Cardiac fibroblast (primary cell): Measurements from ENCODE around the gene AFG3L2.
A peak's percentile ranks its signal among the peaks of the same experiment; 100 is the strongest.

ENCODE experiments used
- DNase-seq, 2 donors: peaks; one replicate each; pipeline versions ENCODE4 v3.0.0 to v3.0.0-alpha.2; 2010; ENCODE audit warnings: low read depth in 2 of 2
- H3K4me3 ChIP-seq, 2 donors: replicated peaks in 1 of 2; 1 replicate in 1 of 2; 2 replicates in 1 of 2; pipeline ENCODE4 v1.5.1; 2011; ENCODE audit warnings: low read depth in 2 of 2, low read length in 2 of 2, mild to moderate bottlenecking in 2 of 2, moderate library complexity in 1 of 2
- TF ChIP-seq, protein P1 (sequence below): IDR thresholded peaks from one replicate; pipeline ENCODE4 v1.5.1; 2011; ENCODE audit warnings: low read depth, mild to moderate bottlenecking, low read length, inconsistent platforms

Gene AFG3L2

DNA sequence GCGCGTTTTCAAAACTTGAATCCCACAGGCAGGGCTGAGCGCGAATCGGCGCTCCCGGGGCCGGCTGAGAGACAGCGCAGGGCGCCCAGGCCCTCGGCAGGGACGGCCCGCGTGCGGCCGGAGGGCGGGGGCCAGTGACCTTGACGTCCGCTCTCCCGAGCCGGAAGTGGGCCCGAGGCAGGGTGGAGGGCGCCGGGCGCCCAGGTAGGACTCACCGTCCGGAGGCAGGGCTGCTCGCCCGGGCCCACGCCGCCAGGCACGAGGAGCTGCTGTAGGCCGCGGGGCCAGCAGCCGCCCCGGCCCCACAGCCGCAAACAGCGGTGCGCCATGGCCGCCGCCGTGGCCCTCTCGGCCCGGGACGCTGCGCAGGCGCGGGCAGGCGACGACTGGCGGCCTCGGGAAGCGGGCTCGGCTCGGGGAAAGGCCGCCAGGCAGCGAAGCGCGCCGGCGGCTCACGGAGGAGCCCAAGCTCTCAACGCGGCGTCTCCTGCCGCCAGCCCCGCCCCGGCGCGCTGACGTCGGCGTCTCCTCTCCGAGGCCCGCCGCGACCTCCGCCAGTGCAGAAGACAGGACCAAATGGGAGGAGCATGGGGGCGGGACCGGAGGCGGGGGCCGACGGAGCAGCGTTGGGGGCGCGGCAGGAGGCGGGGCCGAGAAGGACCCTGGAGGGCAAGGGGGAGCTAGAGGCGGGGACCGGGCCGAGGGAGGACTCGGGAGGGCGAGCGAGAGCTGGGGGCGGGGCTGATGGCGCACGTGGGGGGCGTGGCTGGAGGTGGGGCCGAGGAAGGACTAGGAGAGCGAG lies at the start of gene AFG3L2:
Gene AFG3L2, minus strand, starts transcription at position 474 of the 802 bp plus-strand sequence. Its CDS starts 145 bp downstream, at position 329.
- TF ChIP-seq, protein P1, sequence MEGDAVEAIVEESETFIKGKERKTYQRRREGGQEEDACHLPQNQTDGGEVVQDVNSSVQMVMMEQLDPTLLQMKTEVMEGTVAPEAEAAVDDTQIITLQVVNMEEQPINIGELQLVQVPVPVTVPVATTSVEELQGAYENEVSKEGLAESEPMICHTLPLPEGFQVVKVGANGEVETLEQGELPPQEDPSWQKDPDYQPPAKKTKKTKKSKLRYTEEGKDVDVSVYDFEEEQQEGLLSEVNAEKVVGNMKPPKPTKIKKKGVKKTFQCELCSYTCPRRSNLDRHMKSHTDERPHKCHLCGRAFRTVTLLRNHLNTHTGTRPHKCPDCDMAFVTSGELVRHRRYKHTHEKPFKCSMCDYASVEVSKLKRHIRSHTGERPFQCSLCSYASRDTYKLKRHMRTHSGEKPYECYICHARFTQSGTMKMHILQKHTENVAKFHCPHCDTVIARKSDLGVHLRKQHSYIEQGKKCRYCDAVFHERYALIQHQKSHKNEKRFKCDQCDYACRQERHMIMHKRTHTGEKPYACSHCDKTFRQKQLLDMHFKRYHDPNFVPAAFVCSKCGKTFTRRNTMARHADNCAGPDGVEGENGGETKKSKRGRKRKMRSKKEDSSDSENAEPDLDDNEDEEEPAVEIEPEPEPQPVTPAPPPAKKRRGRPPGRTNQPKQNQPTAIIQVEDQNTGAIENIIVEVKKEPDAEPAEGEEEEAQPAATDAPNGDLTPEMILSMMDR, result no peak
- peak within 1 kb of the TSS; percentile 67 to 78 for H3K4me3 ChIP-seq
- peak; percentile 99 to 100 for DNase-seq

DNA sequence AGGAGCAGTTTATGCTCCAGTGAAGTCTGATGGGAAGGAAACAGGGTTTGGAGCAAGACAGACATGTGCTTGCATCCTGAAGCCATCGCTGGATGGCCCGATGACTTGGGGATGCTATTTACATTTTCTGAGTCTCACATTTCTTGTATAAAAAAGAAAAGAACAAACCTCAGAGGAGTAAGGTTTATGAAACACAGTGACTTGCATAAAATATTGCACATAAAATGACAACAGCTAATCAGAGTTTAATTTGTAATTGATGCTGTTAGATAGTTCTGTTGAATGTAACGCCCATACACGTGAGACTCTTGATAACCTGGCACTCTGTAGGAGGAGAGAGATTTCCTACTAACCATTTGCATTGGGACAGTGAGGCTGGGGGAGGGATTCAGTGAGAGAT lies 47.2 kb upstream of the AFG3L2 start:
- H3K4me3 ChIP-seq, result no peak overlapping the region
- TF ChIP-seq, protein P1, result no peak
- DNase-seq, result no peak

DNA sequence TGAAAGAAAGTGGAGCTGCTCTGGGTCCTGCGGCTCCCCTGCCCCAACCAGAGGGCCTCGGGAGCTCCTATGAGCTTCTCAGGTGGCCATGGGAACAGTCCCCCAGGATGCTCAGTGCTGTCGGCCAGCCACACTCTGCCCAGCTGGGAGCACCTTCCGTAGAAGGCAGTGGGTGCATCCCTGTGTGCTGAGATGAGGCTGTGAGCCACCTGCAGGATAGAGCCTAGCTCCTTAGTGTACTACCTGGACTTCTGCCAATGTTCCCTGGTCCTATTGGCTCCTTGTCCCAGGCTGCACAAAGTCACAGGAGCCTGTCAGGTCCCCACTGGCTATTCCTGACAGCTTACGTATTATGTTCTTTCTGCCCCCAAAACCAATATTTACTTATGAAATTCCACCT lies 46.8 kb upstream of the AFG3L2 start:
- H3K4me3 ChIP-seq, result no peak overlapping the region
- no peak for DNase-seq
- TF ChIP-seq, protein P1, result no peak

DNA sequence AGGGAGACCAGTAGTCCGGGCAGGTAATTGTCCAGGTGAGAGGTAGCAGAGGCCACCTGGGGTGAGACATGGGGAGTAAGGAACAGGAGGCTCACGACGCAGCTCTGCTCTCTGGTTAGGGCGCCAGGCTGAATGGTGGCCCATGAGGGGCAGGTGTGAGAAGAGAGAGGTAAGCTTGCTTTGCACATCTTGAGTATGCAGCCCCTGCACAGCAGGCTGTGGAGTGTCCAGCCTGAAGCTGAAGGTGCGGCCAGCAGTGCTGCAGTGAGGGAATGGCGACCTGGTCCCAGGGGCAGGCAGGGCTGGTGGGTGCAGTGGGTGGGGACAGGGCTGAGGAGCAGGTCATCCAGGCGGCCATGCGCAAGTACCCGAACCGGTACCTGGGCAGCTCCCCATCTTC lies 46.4 kb upstream of the AFG3L2 start:
- H3K4me3 ChIP-seq, result no peak overlapping the region
- TF ChIP-seq, protein P1, result no peak
- no peak for DNase-seq

DNA sequence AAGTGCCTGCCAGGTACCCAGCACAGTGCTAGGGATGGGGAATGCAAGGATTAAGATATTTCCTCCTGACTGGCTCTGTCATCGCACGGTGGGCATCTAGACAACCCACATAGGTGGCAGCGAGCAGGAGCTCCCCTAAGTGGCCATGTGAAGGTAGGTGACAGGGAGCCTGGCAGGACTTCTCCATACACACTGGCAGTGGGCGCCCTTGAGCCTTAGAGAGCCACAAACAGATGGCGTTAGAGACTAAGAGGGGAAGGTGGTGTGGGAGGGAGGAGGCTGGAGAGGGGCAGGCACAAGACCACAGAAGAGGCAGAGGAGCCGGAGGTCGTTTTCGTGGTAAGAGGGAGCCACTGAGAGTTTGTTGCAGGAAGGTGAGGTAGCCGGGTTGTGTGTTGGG lies 45.9 kb upstream of the AFG3L2 start:
- TF ChIP-seq, protein P1, result peak; percentile 7
- DNase-seq, result no peak
- H3K4me3 ChIP-seq, result no peak overlapping the region

DNA sequence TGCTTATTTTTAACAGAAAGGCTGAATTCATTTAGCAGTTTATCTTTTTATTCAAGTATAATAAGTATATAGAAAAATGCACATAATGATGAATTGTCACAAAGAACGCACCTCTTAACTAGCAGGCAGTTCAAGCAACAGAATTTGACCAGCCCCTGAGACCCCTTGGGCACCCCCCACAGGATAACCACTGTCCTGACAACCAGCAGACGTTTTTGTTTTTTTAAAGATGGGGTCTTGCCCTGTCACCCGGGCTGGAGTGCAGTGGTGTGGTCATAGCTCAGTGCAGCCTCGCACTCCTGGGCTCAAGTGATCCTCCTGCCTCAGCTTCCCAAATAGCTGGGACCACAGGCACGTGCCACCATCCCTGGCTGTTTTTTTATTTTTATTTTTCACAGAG lies 44.7 kb upstream of the AFG3L2 start:
- TF ChIP-seq, protein P1, result no peak
- no peak overlapping the region for H3K4me3 ChIP-seq
- no peak for DNase-seq
